ENCODE results near the gene SSH2. TPM values are rescaled to one million over a fixed set of nuclear protein-coding genes. Genes with fewer than 3 reads are reported as not detected.

SSH2 gene
- total RNA-seq, 4 donors from 2014 or later: 140 to 241 (median 172) TPM

DNA sequence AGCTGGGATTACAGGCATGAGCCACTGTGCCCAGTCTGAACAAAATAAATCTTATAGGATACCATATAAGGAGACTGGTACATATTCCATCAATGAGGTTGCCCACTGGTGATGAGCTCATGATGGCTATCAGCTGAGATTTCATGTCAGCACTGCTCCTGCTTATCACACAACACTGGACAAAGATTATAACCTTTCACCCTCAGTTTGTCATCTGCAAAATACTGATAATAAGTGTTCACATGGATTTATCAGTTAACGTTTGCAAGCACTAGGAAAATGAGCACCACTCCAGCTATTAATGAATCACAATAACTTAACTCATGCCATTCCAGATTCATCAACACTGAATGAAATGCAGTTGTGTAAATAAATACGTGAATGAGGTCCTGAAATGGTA lies 83.7 kb downstream of the SSH2 start:
- Histone ChIP-seq H3K4me3 (no peak overlapping the region), H3K36me3 (no peaks in the 10 kb centered on the region), H3K9me3 (no peaks in the 10 kb centered on the region), H3K4me1 (peaks cover 0 to 3% of the 10 kb centered on the region in 2 donors), H3K27ac (no peak overlapping the region), H3K27me3 (no peaks in the 10 kb centered on the region)
- ATAC-seq: no peak
- no peak for DNase-seq
- in situ Hi-C loops (cut with MboI; ENCODE audit: low sequenced_read_pairs in 4 of 4): no loop called here
- TF ChIP-seq, protein P1, sequence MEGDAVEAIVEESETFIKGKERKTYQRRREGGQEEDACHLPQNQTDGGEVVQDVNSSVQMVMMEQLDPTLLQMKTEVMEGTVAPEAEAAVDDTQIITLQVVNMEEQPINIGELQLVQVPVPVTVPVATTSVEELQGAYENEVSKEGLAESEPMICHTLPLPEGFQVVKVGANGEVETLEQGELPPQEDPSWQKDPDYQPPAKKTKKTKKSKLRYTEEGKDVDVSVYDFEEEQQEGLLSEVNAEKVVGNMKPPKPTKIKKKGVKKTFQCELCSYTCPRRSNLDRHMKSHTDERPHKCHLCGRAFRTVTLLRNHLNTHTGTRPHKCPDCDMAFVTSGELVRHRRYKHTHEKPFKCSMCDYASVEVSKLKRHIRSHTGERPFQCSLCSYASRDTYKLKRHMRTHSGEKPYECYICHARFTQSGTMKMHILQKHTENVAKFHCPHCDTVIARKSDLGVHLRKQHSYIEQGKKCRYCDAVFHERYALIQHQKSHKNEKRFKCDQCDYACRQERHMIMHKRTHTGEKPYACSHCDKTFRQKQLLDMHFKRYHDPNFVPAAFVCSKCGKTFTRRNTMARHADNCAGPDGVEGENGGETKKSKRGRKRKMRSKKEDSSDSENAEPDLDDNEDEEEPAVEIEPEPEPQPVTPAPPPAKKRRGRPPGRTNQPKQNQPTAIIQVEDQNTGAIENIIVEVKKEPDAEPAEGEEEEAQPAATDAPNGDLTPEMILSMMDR (IDR thresholded peaks at IDR 0.05 in 4 of 5, conservative IDR thresholded peaks at IDR 0.05 in 1 of 5): no peak
- TF ChIP-seq POLR2A (IDR thresholded peaks at IDR 0.05): no peak
- intact Hi-C loops (cut with DNase I; ENCODE audit: low total_unique reads): no loop called here

DNA sequence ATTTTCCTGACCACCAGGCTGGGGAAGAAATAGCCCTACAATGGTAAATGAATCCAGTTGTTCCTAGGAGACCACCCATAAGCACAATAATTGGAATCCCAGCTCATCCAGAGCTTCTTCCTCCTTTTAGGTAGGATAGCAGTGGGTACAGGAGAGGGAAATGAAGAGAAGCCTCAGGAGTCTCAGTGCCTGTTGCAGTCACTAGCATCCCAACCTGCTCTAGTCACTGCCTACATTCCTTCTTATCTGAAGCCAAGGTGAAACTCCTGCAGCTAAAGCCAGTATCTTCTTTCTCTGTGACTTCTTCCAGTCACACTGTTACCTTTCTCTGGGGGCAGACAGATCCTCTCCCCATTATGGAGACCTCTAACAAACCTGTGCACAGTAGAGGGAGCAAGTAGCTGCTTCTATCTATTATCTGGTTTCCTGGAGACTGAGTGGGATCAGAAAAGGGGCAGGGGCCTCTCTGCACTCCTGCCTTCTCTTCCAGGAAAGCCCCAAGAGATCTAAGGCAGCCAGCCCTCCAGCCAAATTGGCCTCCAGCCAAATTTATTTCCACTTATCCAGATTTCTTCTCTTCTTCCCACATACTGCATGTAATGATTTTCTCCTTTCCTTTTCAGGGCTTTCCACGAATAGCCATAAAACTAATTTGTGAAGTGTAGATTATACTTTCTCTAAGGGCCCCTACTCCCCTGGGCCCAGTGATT lies 85.5 kb downstream of the SSH2 start:
- no peak for DNase-seq
- in situ Hi-C loops (cut with MboI; ENCODE audit: low sequenced_read_pairs in 4 of 4) (no loop called here), intact Hi-C loops (cut with DNase I; ENCODE audit: low total_unique reads) (no loop called here)

DNA sequence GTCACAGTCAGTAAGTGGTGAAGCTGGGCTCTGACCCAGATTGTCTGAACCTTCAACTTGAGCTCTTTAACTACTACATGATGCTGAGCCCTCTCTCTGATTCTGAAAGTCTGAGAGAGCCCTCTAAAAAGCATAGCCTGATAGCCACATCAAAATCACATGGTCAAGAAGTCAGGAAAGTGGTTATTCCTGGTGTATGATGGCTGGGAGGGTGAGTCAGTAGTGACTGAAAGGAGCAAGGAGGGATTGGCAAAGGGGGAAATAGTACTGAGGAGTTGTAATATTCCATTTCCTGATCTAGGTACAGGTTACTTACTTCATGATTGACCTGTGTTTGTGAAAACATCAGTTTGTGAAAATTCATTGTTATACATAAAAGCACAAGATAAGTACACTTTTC lies 89.1 kb downstream of the SSH2 start:
- DNase-seq (no peak), ATAC-seq (no peak)
- H3K4me1 ChIP-seq: peaks cover 0 to 4% of the 10 kb centered on the region in 2 donors
- TF ChIP-seq POLR2A (IDR thresholded peaks at IDR 0.05): no peak
- TF ChIP-seq, protein P1 (IDR thresholded peaks at IDR 0.05 in 4 of 5, conservative IDR thresholded peaks at IDR 0.05 in 1 of 5): no peak
- H3K27me3 ChIP-seq: no peaks in the 10 kb centered on the region
- no peaks in the 10 kb centered on the region for H3K36me3 ChIP-seq
- intact Hi-C loops (cut with DNase I; ENCODE audit: low total_unique reads) (no loop called here), in situ Hi-C loops (cut with MboI; ENCODE audit: low sequenced_read_pairs in 4 of 4) (no loop called here)
- H3K4me3 ChIP-seq: no peak overlapping the region
- H3K27ac ChIP-seq: peak overlapping the region in 1 of 4 donors; percentile 8
- no peaks in the 10 kb centered on the region for H3K9me3 ChIP-seq

More for the DNA sequence above, 85.5 kb downstream of the SSH2 start:
- Histone ChIP-seq H3K27ac (no peak overlapping the region), H3K27me3 (no peaks in the 10 kb centered on the region), H3K9me3 (no peaks in the 10 kb centered on the region), H3K4me3 (no peak overlapping the region), H3K4me1 (peaks cover 0 to 3% of the 10 kb centered on the region in 2 donors), H3K36me3 (no peaks in the 10 kb centered on the region)
- no peak for ATAC-seq
- TF ChIP-seq, protein P1 (IDR thresholded peaks at IDR 0.05 in 4 of 5, conservative IDR thresholded peaks at IDR 0.05 in 1 of 5): no peak
- no peak for TF ChIP-seq POLR2A (IDR thresholded peaks at IDR 0.05)

DNA sequence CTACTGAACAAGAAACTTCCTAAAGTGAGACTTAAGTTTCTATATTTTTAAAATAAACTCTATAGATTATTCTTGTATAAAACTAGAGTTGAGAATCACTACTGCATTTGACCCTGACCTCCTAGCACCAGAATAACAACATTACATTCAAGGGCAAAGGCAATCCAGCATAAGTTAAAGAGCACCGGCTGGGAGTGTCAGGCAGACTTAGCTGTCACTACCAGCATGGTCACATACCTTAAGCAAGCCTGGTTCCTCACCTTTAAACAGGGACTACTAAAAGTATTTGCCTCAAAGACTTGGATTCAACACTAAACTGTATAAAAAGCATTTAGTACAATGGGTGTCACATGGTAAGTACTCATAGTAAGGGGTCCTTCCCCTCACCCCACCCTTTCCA lies 90.4 kb downstream of the SSH2 start:
- intact Hi-C loops (cut with DNase I; ENCODE audit: low total_unique reads): no loop called here
- ATAC-seq (no peak), DNase-seq (no peak)
- H3K27ac ChIP-seq: no peak overlapping the region
- peaks cover 0 to 4% of the 10 kb centered on the region in 2 donors for H3K4me1 ChIP-seq
- no peaks in the 10 kb centered on the region for H3K9me3 ChIP-seq
- H3K27me3 ChIP-seq: no peaks in the 10 kb centered on the region
- H3K36me3 ChIP-seq: no peaks in the 10 kb centered on the region
- TF ChIP-seq, protein P1 (IDR thresholded peaks at IDR 0.05 in 4 of 5, conservative IDR thresholded peaks at IDR 0.05 in 1 of 5): no peak
- no peak for TF ChIP-seq POLR2A (IDR thresholded peaks at IDR 0.05)
- no peak overlapping the region for H3K4me3 ChIP-seq
- in situ Hi-C loops (cut with MboI; ENCODE audit: low sequenced_read_pairs in 4 of 4): no loop called here
